Gastrocnemius medialis (tissue), 4 donors: ENCODE data around the gene PADI3. TPM values are rescaled to one million over a fixed set of nuclear protein-coding genes. Genes with fewer than 3 reads are reported as not detected.

Experiments used
- ATAC-seq, 2 donors: fragments of 150-250 bp; one replicate each; pipeline ENCODE4 v1.9.1; 2016
- DNase-seq, 2 donors: peaks; one replicate each; pipeline ENCODE4 v3.0.0-alpha.2; 2019
- H3K27ac ChIP-seq, 4 donors: fragments of 200-600 bp; sonication (generic); 1 replicate in 1 of 4; 2 replicates in 3 of 4; pipeline ENCODE4 v1.5.1; 2016 to 2018; ENCODE audit warnings: mild to moderate bottlenecking in 2 of 4, moderate library complexity in 1 of 4
- H3K27me3 ChIP-seq, 3 donors: fragments of 200-600 bp; sonication (generic) in 2 of 3; 1 replicate in 1 of 3; 2 replicates in 2 of 3; pipeline versions ENCODE4 v1.5.1 to v1.6.0; 2016 to 2019; ENCODE audit warnings: mild to moderate bottlenecking in 1 of 3, moderate library complexity in 1 of 3
- H3K36me3 ChIP-seq, 2 donors: fragments of 200-600 bp; sonication (generic) in 1 of 2; one replicate each; pipeline ENCODE4 v1.5.1; 2017 to 2018
- H3K4me1 ChIP-seq, 2 donors: fragments of 200-600 bp; sonication (generic) in 1 of 2; one replicate each; pipeline ENCODE4 v1.5.1; 2016 to 2017; ENCODE audit warnings: mild to moderate bottlenecking in 2 of 2
- H3K4me3 ChIP-seq, 4 donors: fragments of 200-600 bp; sonication (generic) in 3 of 4; 1 replicate in 1 of 4; 2 replicates in 3 of 4; pipeline ENCODE4 v1.5.1; 2016 to 2019; ENCODE audit warnings: mild to moderate bottlenecking in 2 of 4
- H3K9me3 ChIP-seq, 3 donors: fragments of 200-600 bp; sonication (generic) in 2 of 3; 1 replicate in 1 of 3; 2 replicates in 2 of 3; pipeline ENCODE4 v1.5.1; 2016 to 2019
- CTCF ChIP-seq, 5 experiments: fragments of 450-650 bp in 3 of 5; fragments of 200-600 bp in 2 of 5; sonication (generic) in 2 of 5; IDR thresholded peaks in 4 of 5; conservative IDR thresholded peaks in 1 of 5; 1 replicate in 4 of 5; 2 replicates in 1 of 5; pipeline ENCODE4 v1.5.1; 2016 to 2019; ENCODE audit warnings: antibody characterized with exemption in 5 of 5, mild to moderate bottlenecking in 3 of 5, moderate library complexity in 3 of 5
- POLR2A ChIP-seq, 2 donors: fragments of 450-650 bp; IDR thresholded peaks; one replicate each; pipeline ENCODE4 v1.6.1; 2017; ENCODE audit warnings: antibody characterized with exemption in 2 of 2, mild to moderate bottlenecking in 2 of 2, moderate library complexity in 2 of 2
- in situ Hi-C, 4 donors: fragments of 200-750 bp; cut with MboI; loops; one replicate each; pipeline versions ENCODE4 v1.15.0 to v1.8.0; 2017; ENCODE audit warnings: low sequenced_read_pairs in 4 of 4
- intact Hi-C: fragments of 100-400 bp; cut with DNase I; formaldehyde crosslinking; loops from one replicate; pipeline ENCODE4 v1.15.1; 2023; ENCODE audit warnings: low total_unique reads
- total RNA-seq, 4 donors: library from RNA; depleted of rRNA; stranded (reverse); fragments of >200 nt; gene quantifications; one replicate each; pipeline versions ENCODE4 v1.1.0 to v1.2.3, GENCODE V29; 2016

The PADI3 gene
- total RNA-seq, 4 donors from 2014 or later = not detected

GRCh38 chr1:17201201-17202021 lies 47.5 kb upstream of the PADI3 start:
- H3K27me3 ChIP-seq = no peaks in the 10 kb centered on the region
- intact Hi-C loops = no loop called here
- no peak overlapping the region for H3K4me3 ChIP-seq
- H3K36me3 ChIP-seq = no peaks in the 10 kb centered on the region
- H3K4me1 ChIP-seq = no peaks in the 10 kb centered on the region
- ATAC-seq = no peak
- H3K27ac ChIP-seq = no peak overlapping the region
- TF ChIP-seq CTCF (IDR thresholded peaks at IDR 0.05 in 4 of 5, conservative IDR thresholded peaks at IDR 0.05 in 1 of 5) (no peak), POLR2A (IDR thresholded peaks at IDR 0.05) (no peak)
- no peak for DNase-seq
- in situ Hi-C loops = no loop called here
- no peaks in the 10 kb centered on the region for H3K9me3 ChIP-seq

- Histone ChIP-seq H3K4me1 (no peaks in the 10 kb centered on the region), H3K9me3 (no peaks in the 10 kb centered on the region), H3K36me3 (no peaks in the 10 kb centered on the region), H3K27me3 (no peaks in the 10 kb centered on the region), H3K4me3 (no peak within 1 kb of the TSS), H3K27ac (no peak within 1 kb of the TSS)
- in situ Hi-C loops = no loop called here
- TF ChIP-seq CTCF (IDR thresholded peaks at IDR 0.05 in 4 of 5, conservative IDR thresholded peaks at IDR 0.05 in 1 of 5) = no peak
- TF ChIP-seq POLR2A (IDR thresholded peaks at IDR 0.05) = no peak
- ATAC-seq (no peak), DNase-seq (no peak)
- intact Hi-C loops = no loop called here
Observed at GRCh38 chr1:17204546-17205440, 44.1 kb upstream of the PADI3 start, which contains the start of gene PADI1. Gene PADI1 (plus strand): TSS chr1:17205128. CDS start chr1:17205218, 90 bp downstream.

DNA sequence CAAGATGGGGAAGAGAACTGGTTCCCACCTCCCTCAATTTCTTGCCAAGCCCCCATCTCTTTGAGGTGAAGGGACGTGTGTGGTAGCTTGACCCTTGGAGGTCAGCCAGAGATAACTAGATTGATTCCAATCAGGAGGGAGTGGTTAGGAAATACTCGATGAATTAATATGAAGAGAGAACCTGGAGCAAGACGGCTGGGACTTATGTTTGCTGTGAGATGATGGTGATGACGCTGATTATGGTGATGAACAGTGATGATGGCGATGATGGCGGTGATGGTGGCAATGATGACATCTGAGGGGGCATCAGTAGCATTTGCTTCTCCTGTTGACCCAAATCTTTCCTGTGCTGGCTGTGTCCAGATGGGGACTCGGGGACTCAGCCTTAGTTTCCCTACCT lies 43.2 kb upstream of the PADI3 start:
- Histone ChIP-seq H3K4me3 (no peak overlapping the region), H3K4me1 (no peaks in the 10 kb centered on the region), H3K36me3 (no peaks in the 10 kb centered on the region), H3K27me3 (no peaks in the 10 kb centered on the region), H3K27ac (no peak overlapping the region), H3K9me3 (no peaks in the 10 kb centered on the region)
- TF ChIP-seq CTCF (IDR thresholded peaks at IDR 0.05 in 4 of 5, conservative IDR thresholded peaks at IDR 0.05 in 1 of 5) (no peak), POLR2A (IDR thresholded peaks at IDR 0.05) (no peak)
- in situ Hi-C loops = no loop called here
- no peak for ATAC-seq
- DNase-seq = no peak
- intact Hi-C loops = no loop called here

DNA sequence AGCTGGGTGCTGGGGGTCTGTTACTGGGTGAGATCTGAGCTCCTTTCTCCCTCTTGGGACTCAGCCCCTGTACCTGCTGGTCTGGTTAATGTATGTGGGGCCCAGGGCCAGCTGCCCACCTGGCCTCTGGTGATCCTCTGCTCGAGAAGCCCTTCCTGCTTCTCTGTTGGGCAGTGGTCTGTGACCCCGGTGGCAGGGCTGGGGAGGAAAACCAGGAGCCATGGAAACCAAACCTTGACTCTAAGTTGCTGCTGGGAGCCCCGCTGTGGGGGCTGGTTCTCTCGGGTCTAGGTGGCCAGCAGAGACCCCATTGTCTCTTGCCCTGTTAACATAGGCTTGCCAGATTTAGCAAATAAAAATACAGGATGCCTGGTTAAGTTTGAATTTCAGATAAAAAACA lies 42.7 kb upstream of the PADI3 start:
- no peak overlapping the region for H3K4me3 ChIP-seq
- ATAC-seq (no peak), DNase-seq (no peak)
- H3K4me1 ChIP-seq = no peaks in the 10 kb centered on the region
- H3K9me3 ChIP-seq = no peaks in the 10 kb centered on the region
- TF ChIP-seq CTCF (IDR thresholded peaks at IDR 0.05 in 4 of 5, conservative IDR thresholded peaks at IDR 0.05 in 1 of 5) (no peak), POLR2A (IDR thresholded peaks at IDR 0.05) (no peak)
- intact Hi-C loops (no loop called here), in situ Hi-C loops (no loop called here)
- no peak overlapping the region for H3K27ac ChIP-seq
- no peaks in the 10 kb centered on the region for H3K27me3 ChIP-seq
- H3K36me3 ChIP-seq = no peaks in the 10 kb centered on the region
